Activated CD4-positive, alpha-beta memory T cell treated with anti-CD3 and anti-CD28 coated beads, Interleukin-2, amount 10 ng/mL, durations not matched to agents 7 days and 5 days (primary cell): ENCODE results near the gene EDARADD. TPM values are rescaled to one million over a fixed set of nuclear protein-coding genes. Genes with fewer than 3 reads are reported as not detected.
A peak's percentile ranks its signal among the peaks of the same experiment; 100 is the strongest.
"Not testable (repeated sequence)": the region's sequence is repeated elsewhere in the genome, so short reads cannot be mapped to it uniquely, and the experiment has no call there.

Experiments used
- CTCF ChIA-PET: fragments of 350-600 bp; sonication (Branson Sonifier 250); formaldehyde crosslinking; loops from one replicate; lab custom pipeline; 2021; ENCODE audit warnings: antibody characterized with exemption, inconsistent platforms; lab: Charles Lee
- POLR2A ChIA-PET: fragments of 350-600 bp; sonication (Branson Sonifier 250); formaldehyde crosslinking; loops from one replicate; lab custom pipeline; 2021; ENCODE audit warnings: antibody characterized with exemption; lab: Charles Lee
- DNase-seq: peaks from one replicate; pipeline ENCODE4 v3.0.0-alpha.2; 2020
- H3K27ac Mint-ChIP-seq: one replicate; pipeline ENCODE4 v1.8.0; 2021; ENCODE audit warnings: mild to moderate bottlenecking, mixed read lengths
- H3K27me3 Mint-ChIP-seq: one replicate; pipeline ENCODE4 v1.8.0; 2021; ENCODE audit warnings: mixed read lengths
- H3K36me3 Mint-ChIP-seq: one replicate; pipeline ENCODE4 v1.8.0; 2021; ENCODE audit warnings: low read depth, mixed read lengths
- H3K4me1 Mint-ChIP-seq: one replicate; pipeline ENCODE4 v1.8.0; 2021; ENCODE audit warnings: mixed read lengths
- H3K4me3 Mint-ChIP-seq: one replicate; pipeline ENCODE4 v1.8.0; 2021; ENCODE audit warnings: mild to moderate bottlenecking, mixed read lengths
- H3K9me3 Mint-ChIP-seq: one replicate; pipeline ENCODE4 v1.8.0; 2021; ENCODE audit warnings: mixed read lengths
- total RNA-seq, 2 experiments: library from RNA; stranded (reverse); gene quantifications; one replicate each; pipeline ENCODE4 v1.2.3, GENCODE V29; 2021

The EDARADD gene
- total RNA-seq, 2 experiments from 2014 or later = 5.4 to 6.2 TPM

DNA sequence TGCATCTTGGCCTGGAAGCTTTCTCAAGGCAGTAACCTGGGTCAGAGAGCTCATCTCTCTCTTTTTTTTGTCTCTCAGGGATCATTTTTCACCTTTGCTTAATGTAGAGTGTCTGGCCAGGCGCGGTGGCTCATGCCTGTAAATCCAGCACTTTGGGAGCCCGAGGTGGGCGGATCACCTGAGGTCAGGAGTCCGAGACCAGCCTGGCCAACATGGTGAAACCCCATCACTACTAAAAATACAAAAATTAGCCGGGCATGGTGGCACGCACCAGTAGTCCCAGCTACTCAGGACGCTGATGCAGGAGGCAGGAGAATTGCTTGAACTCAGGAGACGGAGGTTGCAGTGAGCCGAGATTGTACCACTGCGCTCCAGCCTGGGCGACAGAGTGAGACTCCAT lies 27.4 kb upstream of the EDARADD start:
- H3K4me1 Mint-ChIP-seq = peaks cover 12% of the 10 kb centered on the region
- H3K9me3 Mint-ChIP-seq, H3K27ac Mint-ChIP-seq, POLR2A ChIA-PET, H3K27me3 Mint-ChIP-seq, DNase-seq, CTCF ChIA-PET, H3K36me3 Mint-ChIP-seq, H3K4me3 Mint-ChIP-seq: not testable (repeated sequence)

GRCh38 chr1:236370420-236370819 lies 23.7 kb upstream of the EDARADD start:
- Mint-ChIP-seq H3K4me3 (no peak overlapping the region), H3K36me3 (no peaks in the 10 kb centered on the region), H3K27ac (peak overlapping the region; percentile 19), H3K9me3 (no peaks in the 10 kb centered on the region), H3K4me1 (peaks cover 16% of the 10 kb centered on the region), H3K27me3 (no peaks in the 10 kb centered on the region)
- CTCF ChIA-PET = no interaction called here
- DNase-seq = peak; percentile 19
- POLR2A ChIA-PET = interaction anchor here (1.1 kb wide), 1 partner anchor 25 kb away, joined by 4 read pairs; no protein-coding TSS in a partner anchor

- no peaks in the 10 kb centered on the region for H3K9me3 Mint-ChIP-seq
- no peak for DNase-seq
- no peaks in the 10 kb centered on the region for H3K36me3 Mint-ChIP-seq
- ChIA-PET POLR2A (interaction anchor here (1.1 kb wide), 1 partner anchor 24 kb away, joined by 4 read pairs; no protein-coding TSS in a partner anchor), CTCF (no interaction called here)
- H3K4me3 Mint-ChIP-seq = no peak overlapping the region
- peaks cover 16% of the 10 kb centered on the region for H3K4me1 Mint-ChIP-seq
- H3K27me3 Mint-ChIP-seq = no peaks in the 10 kb centered on the region
- no peak overlapping the region for H3K27ac Mint-ChIP-seq
These were observed 23.0 kb upstream of the EDARADD start for GRCh38 chr1:236371083-236371482.

GRCh38 chr1:236377832-236378535 lies 16.1 kb upstream of the EDARADD start:
- DNase-seq = no peak
- CTCF ChIA-PET = no interaction called here
- H3K27ac Mint-ChIP-seq = no peak overlapping the region
- POLR2A ChIA-PET = no interaction called here
- no peaks in the 10 kb centered on the region for H3K36me3 Mint-ChIP-seq
- H3K9me3 Mint-ChIP-seq = peaks cover 8% of the 10 kb centered on the region
- H3K27me3 Mint-ChIP-seq = peaks cover 2% of the 10 kb centered on the region
- H3K4me1 Mint-ChIP-seq = peaks cover 7% of the 10 kb centered on the region
- no peak overlapping the region for H3K4me3 Mint-ChIP-seq

DNA sequence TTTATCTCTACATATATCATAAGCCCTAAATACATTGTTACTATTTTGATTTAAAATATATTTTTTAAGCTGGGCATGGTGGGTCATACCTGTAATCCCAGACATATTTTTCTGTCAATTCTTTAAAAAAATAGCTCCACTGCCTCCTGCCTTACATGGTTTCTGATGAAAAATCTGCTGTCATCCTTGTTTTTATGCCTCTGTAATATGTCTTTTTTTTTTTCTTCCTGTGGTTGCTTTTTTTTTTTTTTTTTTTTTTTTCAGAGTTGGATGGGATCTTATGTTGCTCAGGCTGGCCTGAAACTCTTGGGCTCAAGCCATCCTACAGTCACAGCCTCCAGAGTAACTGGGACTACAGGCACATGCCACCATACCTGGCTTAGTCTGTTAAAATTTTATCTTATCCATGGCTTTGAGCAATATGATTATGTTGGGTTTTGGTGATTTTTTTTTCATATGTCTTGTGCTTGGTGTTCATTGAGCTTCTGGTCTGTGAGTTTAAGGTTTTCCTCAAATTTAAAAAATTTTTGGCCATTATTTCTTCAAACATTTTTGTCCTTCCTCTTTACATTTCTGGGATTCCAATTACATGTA lies 12.4 kb upstream of the EDARADD start:
- Mint-ChIP-seq H3K27ac (no peak overlapping the region), H3K9me3 (peaks cover 8% of the 10 kb centered on the region), H3K36me3 (no peaks in the 10 kb centered on the region), H3K27me3 (peaks cover 2% of the 10 kb centered on the region), H3K4me3 (no peak overlapping the region), H3K4me1 (peaks cover 3% of the 10 kb centered on the region)
- POLR2A ChIA-PET = no interaction called here
- DNase-seq = no peak
- CTCF ChIA-PET = interaction anchor here (1.4 kb wide), 1 partner anchor 12 kb away, joined by 3 read pairs; the partner anchor contains the start of gene EDARADD

DNA sequence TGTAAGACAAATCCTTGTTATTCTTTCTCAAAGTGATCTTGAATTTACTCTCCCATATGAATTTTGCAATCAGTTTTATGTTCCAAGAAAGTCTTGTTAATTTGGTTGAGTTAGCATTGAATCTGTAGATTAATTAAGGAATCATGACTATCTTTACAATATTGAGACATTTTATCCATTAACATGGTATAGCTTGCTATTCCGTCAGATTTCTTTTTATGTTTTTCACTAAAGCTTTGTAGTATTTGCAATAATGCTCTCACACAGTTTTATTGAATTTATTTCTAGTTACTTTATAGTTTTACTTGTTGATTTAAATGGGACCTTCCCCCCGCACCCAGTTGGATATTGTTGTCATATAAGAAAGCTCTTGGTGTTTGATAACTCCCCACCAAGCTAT lies 5.8 kb upstream of the EDARADD start:
- Mint-ChIP-seq H3K9me3 (no peaks in the 10 kb centered on the region), H3K27me3 (no peaks in the 10 kb centered on the region), H3K4me1 (peaks cover 3% of the 10 kb centered on the region), H3K27ac (no peak overlapping the region), H3K4me3 (no peak overlapping the region), H3K36me3 (no peaks in the 10 kb centered on the region)
- POLR2A ChIA-PET = no interaction called here
- no peak for DNase-seq
- CTCF ChIA-PET = no interaction called here

DNA sequence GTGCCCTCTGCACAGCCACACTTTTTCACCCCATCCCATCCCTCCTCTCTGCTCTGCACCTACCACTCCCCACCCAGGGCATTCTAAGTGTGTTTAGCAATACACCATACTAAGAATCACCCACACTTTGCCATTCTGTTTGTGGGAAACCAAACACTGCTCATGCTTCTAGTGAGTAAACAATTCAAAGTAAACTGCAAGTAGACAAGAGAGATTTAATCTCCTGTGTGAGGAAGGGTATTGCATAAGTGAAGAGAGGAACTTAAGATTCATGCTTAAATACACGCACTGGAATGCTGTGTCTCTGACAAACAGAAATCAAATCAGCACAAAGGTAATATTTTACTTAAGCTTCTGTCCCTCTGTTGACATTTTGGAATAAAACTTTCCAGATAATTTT lies 4.8 kb upstream of the EDARADD start:
- ChIA-PET POLR2A (no interaction called here), CTCF (no interaction called here)
- Mint-ChIP-seq H3K4me3 (no peak overlapping the region), H3K36me3 (no peaks in the 10 kb centered on the region), H3K9me3 (no peaks in the 10 kb centered on the region), H3K27me3 (no peaks in the 10 kb centered on the region), H3K27ac (no peak overlapping the region), H3K4me1 (peaks cover 11% of the 10 kb centered on the region)
- no peak for DNase-seq

DNA sequence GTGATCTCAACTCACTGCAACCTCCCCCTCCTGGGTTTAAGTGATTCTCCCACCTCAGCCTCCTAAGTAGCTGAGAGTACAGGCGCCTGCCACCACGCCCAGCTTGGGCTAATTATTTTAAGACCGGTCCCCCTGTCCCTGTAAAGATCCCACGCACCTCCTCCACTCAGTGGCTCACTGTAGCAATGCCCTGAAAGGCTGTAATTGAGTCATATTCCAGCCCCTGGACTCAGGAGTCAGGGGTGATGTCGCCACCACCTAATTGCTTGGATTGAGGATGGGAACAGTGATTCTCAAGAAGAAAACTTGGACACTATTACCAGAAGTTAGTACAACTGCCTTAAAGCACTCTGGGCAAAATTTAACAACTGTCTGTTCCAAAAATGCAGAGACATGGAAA lies 3.1 kb upstream of the EDARADD start:
- CTCF ChIA-PET = no interaction called here
- no peak overlapping the region for H3K27ac Mint-ChIP-seq
- POLR2A ChIA-PET = no interaction called here
- H3K36me3 Mint-ChIP-seq = peaks cover 2% of the 10 kb centered on the region
- peaks cover 17% of the 10 kb centered on the region for H3K4me1 Mint-ChIP-seq
- H3K9me3 Mint-ChIP-seq = no peaks in the 10 kb centered on the region
- H3K4me3 Mint-ChIP-seq = no peak overlapping the region
- no peak for DNase-seq
- H3K27me3 Mint-ChIP-seq = peaks cover 2% of the 10 kb centered on the region

DNA sequence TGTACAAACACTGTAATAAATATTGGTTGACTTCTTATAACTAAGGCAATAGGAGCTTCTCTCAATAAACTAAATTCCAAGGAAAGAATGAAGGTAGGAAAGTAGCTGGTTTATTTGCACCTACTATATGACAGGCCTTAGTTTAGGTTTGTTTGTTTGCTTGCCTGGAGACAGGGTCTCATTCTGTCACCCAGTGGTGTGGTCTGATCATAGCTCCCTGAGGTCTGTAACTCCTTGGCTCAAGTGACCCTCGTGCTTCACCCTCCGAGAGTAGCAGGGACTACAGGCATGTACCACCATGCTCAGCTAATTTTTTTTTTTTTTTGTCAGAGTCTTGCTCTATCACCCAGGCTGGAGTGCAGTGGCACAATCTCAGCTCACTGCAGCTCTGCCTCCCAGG lies 1.9 kb upstream of the EDARADD start:
- no peak for DNase-seq
- ChIA-PET CTCF (no interaction called here), POLR2A (no interaction called here)
- no peak overlapping the region for H3K27ac Mint-ChIP-seq
- peaks cover 26% of the 10 kb centered on the region for H3K4me1 Mint-ChIP-seq
- no peaks in the 10 kb centered on the region for H3K9me3 Mint-ChIP-seq
- H3K4me3 Mint-ChIP-seq = no peak overlapping the region
- peaks cover 6% of the 10 kb centered on the region for H3K27me3 Mint-ChIP-seq
- peaks cover 4% of the 10 kb centered on the region for H3K36me3 Mint-ChIP-seq

GRCh38 chr1:236394879-236395229 lies 768 bp downstream of the EDARADD start:
- DNase-seq = no peak
- CTCF ChIA-PET = interaction anchor here (0.9 to 2.1 kb wide), 2 partner anchors 23 to 96 kb away, joined by 3 to 4 read pairs; no protein-coding TSS in a partner anchor
- Mint-ChIP-seq H3K4me3 (peak overlapping the region; percentile 87), H3K27me3 (peaks cover 6% of the 10 kb centered on the region), H3K36me3 (peaks cover 4% of the 10 kb centered on the region), H3K9me3 (no peaks in the 10 kb centered on the region), H3K4me1 (peaks cover 34% of the 10 kb centered on the region), H3K27ac (peak overlapping the region; percentile 80)
- POLR2A ChIA-PET = interaction anchor here (0.9 to 2.1 kb wide), 8 partner anchors 11 to 400 kb away, joined by 3 to 10 read pairs (median 4); partner anchors contain the start of genes ERO1B and MTR

DNA sequence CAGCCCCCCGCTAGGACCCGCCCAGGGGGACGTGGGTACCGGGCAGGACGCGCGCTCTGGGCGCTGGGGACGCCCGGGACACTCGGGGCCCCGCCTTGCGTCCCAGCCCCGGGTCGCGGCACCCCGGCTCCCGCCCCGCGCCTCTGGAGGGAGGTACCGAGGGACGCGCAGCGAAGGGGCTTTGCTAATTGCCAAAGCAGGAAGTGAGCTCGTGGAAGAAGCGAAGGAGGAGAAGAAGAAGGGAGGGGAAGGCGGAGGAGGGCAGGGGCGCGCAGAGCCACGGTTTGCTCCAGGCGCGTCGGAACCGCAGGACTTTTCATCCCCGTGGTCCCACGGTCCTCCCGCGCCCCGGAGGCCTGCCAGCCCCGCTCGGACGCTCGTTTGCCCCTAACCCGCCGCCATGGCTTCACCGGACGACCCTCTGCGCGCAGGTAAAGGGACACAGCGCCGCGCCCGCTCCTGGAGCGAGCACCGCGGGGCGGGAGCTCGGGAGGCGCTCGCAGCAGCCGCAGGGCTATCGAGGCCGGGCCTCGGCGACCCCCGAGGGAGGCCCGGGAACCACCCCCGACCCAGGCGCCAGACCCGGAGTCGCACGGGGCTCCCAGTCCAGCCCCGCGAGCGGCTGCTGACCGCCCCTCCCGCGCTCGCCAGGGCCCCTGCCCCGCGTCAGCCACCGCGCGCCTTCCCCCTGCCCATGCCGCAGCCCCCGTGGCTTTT lies 1.3 kb downstream of the EDARADD start:
- Mint-ChIP-seq H3K4me1 (peaks cover 39% of the 10 kb centered on the region), H3K4me3 (peak overlapping the region; percentile 87), H3K27me3 (peaks cover 6% of the 10 kb centered on the region), H3K9me3 (no peaks in the 10 kb centered on the region), H3K27ac (no peak overlapping the region), H3K36me3 (peaks cover 4% of the 10 kb centered on the region)
- peak; percentile 66 for DNase-seq
- CTCF ChIA-PET = interaction anchor here (2.1 kb wide), 1 partner anchor 95 kb away, joined by 4 read pairs; no protein-coding TSS in a partner anchor
- POLR2A ChIA-PET = interaction anchor here (1.0 to 2.1 kb wide), 7 partner anchors 11 to 399 kb away, joined by 3 to 10 read pairs (median 4); partner anchors contain the start of genes ERO1B and MTR

- ChIA-PET POLR2A (interaction anchor here (1.5 kb wide), 1 partner anchor 26 kb away, joined by 4 read pairs; no protein-coding TSS in a partner anchor), CTCF (interaction anchor here (2.1 kb wide), 1 partner anchor 94 kb away, joined by 4 read pairs; no protein-coding TSS in a partner anchor)
- H3K4me3 Mint-ChIP-seq = peak overlapping the region; percentile 84
- peak overlapping the region; percentile 72 for H3K27ac Mint-ChIP-seq
- H3K9me3 Mint-ChIP-seq = no peaks in the 10 kb centered on the region
- DNase-seq = no peak
- peaks cover 6% of the 10 kb centered on the region for H3K27me3 Mint-ChIP-seq
- peaks cover 4% of the 10 kb centered on the region for H3K36me3 Mint-ChIP-seq
- peaks cover 39% of the 10 kb centered on the region for H3K4me1 Mint-ChIP-seq
These were observed 2.0 kb downstream of the EDARADD start for GRCh38 chr1:236395947-236396664.
